PFSK-1 (cell line): ENCODE data around the gene CDON.

Experiments used
- FOXP2 ChIP-seq: optimal IDR thresholded peaks from 2 replicates; pipeline ENCODE3; 2011; ENCODE audit warnings: borderline replicate concordance, control low read depth, inconsistent platforms; ENCODE audit not compliant: insufficient read depth; ENCODE audit errors: extremely low read length, extremely low read depth
- TAF1 ChIP-seq: IDR thresholded peaks from 2 replicates; pipeline ENCODE4 v1.6.1; 2012; ENCODE audit warnings: low read length, control low read depth, borderline replicate concordance; ENCODE audit not compliant: insufficient read depth
- TF ChIP-seq, protein P1 (sequence below), 2 experiments: IDR thresholded peaks; 2 replicates each; pipeline versions ENCODE4 v1.6.1 to v1.8.0; 2011 to 2012; ENCODE audit warnings: low read depth in 2 of 2, low read length in 2 of 2, control low read depth in 1 of 2, inconsistent platforms in 1 of 2, mild to moderate bottlenecking in 1 of 2, moderate library complexity in 1 of 2; ENCODE audit not compliant: insufficient read depth in 1 of 2

DNA sequence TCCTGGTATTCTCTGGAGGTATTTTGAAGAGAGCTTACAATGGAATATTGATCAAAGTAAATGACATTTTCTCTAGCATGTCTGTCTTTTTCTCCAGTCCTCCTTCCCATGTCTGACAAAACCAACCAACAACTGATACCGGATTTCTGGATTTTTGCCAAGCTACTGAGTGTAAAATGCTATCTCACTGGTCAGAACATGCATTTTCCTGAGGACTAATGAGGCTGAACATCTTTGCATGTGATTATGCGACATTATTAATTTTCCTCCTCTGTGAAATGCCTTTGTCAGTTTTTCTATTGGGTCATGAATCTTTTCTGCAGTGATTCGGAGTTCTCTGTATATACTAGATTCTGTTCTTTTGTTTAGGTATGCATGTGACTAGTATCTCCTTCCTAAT, 51.4 kb downstream of the CDON start:
- TF ChIP-seq TAF1 (no peak), FOXP2 (no peak)
- TF ChIP-seq, protein P1, sequence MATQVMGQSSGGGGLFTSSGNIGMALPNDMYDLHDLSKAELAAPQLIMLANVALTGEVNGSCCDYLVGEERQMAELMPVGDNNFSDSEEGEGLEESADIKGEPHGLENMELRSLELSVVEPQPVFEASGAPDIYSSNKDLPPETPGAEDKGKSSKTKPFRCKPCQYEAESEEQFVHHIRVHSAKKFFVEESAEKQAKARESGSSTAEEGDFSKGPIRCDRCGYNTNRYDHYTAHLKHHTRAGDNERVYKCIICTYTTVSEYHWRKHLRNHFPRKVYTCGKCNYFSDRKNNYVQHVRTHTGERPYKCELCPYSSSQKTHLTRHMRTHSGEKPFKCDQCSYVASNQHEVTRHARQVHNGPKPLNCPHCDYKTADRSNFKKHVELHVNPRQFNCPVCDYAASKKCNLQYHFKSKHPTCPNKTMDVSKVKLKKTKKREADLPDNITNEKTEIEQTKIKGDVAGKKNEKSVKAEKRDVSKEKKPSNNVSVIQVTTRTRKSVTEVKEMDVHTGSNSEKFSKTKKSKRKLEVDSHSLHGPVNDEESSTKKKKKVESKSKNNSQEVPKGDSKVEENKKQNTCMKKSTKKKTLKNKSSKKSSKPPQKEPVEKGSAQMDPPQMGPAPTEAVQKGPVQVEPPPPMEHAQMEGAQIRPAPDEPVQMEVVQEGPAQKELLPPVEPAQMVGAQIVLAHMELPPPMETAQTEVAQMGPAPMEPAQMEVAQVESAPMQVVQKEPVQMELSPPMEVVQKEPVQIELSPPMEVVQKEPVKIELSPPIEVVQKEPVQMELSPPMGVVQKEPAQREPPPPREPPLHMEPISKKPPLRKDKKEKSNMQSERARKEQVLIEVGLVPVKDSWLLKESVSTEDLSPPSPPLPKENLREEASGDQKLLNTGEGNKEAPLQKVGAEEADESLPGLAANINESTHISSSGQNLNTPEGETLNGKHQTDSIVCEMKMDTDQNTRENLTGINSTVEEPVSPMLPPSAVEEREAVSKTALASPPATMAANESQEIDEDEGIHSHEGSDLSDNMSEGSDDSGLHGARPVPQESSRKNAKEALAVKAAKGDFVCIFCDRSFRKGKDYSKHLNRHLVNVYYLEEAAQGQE (IDR thresholded peaks at IDR 0.05; ENCODE audit: insufficient read depth in 1 of 2, low read depth in 2 of 2, low read length in 2 of 2), result no peak
